Adrenal gland (tissue), 5 donors: ENCODE results near the gene CALHM1.

Experiments
- CTCF ChIP-seq, 6 experiments: fragments of 450-650 bp in 4 of 6; fragments of 200-600 bp in 2 of 6; sonication (generic) in 1 of 6; IDR thresholded peaks; 1 replicate in 5 of 6; 2 replicates in 1 of 6; pipeline versions ENCODE4 v1.5.1 to v1.8.0; 2016 to 2021; ENCODE audit warnings: antibody characterized with exemption in 6 of 6, mild to moderate bottlenecking in 2 of 6, moderate library complexity in 1 of 6
- POLR2A ChIP-seq, 2 donors: fragments of 450-650 bp; IDR thresholded peaks; one replicate each; pipeline ENCODE4 v1.6.1; 2017; ENCODE audit warnings: antibody characterized with exemption in 2 of 2, mild to moderate bottlenecking in 2 of 2, moderate library complexity in 1 of 2
- donor health status: DM: no; HTN: no; CAD: no.

GRCh38 chr10:103499881-103500280, 41.2 kb upstream of the CALHM1 start:
- TF ChIP-seq POLR2A (IDR thresholded peaks at IDR 0.05) (no peak), CTCF (IDR thresholded peaks at IDR 0.05) (no peak)
